NT2/D1 (cell line): ENCODE data around the gene ANKRD55.
"Not testable (repeated sequence)": the region's sequence is repeated elsewhere in the genome, so short reads cannot be mapped to it uniquely, and the experiment has no call there.

Experiments
- YY1 ChIP-seq: IDR thresholded peaks from 2 replicates; pipeline ENCODE4 v1.6.1; 2011; ENCODE audit not compliant: insufficient read length, insufficient read depth
- ZNF274 ChIP-seq: IDR thresholded peaks from 2 replicates; pipeline ENCODE4 v1.6.1; 2011; ENCODE audit warnings: mild to moderate bottlenecking, low read depth, low read length

DNA sequence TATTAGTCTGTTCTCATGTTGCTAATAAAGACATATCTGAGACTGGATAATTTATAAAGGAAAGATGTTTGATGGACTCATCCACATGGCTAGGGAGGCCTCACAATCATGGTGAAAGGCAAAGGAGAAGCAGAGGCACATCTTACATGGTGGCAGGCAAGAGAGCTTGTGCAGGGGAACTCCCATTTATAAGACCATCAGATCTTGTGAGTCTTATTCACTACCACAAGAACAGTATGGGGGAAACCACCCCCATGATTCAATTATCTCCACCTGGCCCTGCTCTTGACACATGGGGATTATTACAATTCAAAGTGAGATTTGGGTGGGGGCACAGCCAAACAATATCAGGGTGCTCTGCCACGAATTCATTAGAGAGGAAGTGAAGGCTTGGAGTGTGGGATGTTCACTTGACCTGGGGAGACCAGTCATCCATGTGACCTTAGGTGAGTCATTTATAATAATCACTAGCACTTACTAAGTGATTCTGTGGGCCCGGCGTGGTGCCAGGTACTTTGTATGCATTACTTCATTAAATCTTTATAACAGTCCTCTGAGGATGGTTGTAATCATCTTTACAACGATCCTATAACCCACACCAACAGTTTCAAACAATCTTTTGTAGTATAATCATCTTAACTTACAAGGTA lies 19.1 kb downstream of the ANKRD55 start:
- TF ChIP-seq YY1, ZNF274: not testable (repeated sequence)
